ENCODE results near the gene CENPT.

The CENPT gene

DNA sequence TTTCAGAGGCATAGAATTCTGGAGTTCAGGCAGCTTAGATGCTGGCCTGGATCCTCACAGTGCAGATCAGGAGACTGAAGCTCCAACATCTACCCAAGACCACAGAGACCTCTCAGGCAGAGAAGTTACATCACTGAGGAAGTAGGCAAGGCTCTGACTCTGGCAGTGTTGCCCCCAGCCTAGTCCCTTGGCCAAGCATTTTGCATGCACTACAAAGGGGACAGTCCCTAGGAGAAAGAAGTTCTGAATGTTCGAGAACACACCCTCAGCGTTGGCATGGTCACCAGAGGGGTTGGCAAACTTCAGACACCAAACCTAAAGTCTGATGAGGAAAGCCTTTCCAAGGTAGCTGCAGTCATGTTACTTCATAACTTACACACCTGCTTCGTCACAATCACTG lies 43.6 kb downstream of the CENPT start:
- no peak overlapping the region for H3K4me3 ChIP-seq (replicated peaks; ENCODE audit: insufficient read depth, low read length)
- peak in 1 of 2 experiments; percentile 66 for DNase-seq (ENCODE audit: low read depth in 1 of 2, low spot score in 1 of 2)
- no peaks in the 10 kb centered on the region for H3K27me3 ChIP-seq (ENCODE audit: insufficient read depth, poor library complexity, severe bottlenecking)
- TF ChIP-seq SPI1 (IDR thresholded peaks at IDR 0.05; ENCODE audit: borderline replicate concordance, low read depth) (peak; percentile 33; the same call in 1 of the 2 replicates), POLR2AphosphoS5 (IDR thresholded peaks at IDR 0.05; ENCODE audit: low read depth) (no peak)
- peak overlapping the region; percentile 3; the same call in 1 of the 2 replicates for H3K27ac ChIP-seq (replicated peaks)

DNA sequence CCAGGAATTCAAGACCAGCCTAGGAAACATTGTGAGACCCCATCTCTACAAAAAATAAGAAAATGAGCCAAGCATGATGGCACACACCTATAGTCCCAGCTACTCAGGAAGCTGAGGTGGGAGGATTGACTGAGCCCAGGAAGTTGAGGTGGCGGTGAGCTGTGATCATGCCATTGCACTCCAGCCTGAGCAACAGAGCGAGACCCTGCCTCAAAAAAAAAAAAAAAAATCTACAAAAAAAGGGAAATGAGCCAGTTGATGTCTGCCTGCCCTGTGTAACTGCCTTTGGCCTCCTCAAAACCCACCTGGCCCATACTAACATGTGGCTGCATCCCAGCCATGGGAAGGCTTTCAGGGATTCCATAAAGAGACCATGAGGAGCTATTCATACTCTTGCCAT lies 45.6 kb downstream of the CENPT start:
- Histone ChIP-seq H3K27ac (replicated peaks) (no peak overlapping the region), H3K27me3 (ENCODE audit: insufficient read depth, poor library complexity, severe bottlenecking) (no peaks in the 10 kb centered on the region), H3K4me3 (replicated peaks; ENCODE audit: insufficient read depth, low read length) (no peak overlapping the region)
- DNase-seq (ENCODE audit: low read depth in 1 of 2, low spot score in 1 of 2) = no peak
- TF ChIP-seq POLR2AphosphoS5 (IDR thresholded peaks at IDR 0.05; ENCODE audit: low read depth) (no peak), SPI1 (IDR thresholded peaks at IDR 0.05; ENCODE audit: borderline replicate concordance, low read depth) (no peak), CTCF (IDR thresholded peaks at IDR 0.05; ENCODE audit: insufficient read depth, low read length) (no peak), REST (IDR thresholded peaks at IDR 0.05; ENCODE audit: insufficient replicate concordance, low read depth) (no peak), GABPA (IDR thresholded peaks at IDR 0.05; ENCODE audit: low read depth) (no peak)

GRCh38 chr16:67801241-67801640 lies 46.3 kb downstream of the CENPT start:
- no peak overlapping the region for H3K4me3 ChIP-seq (replicated peaks; ENCODE audit: insufficient read depth, low read length)
- TF ChIP-seq POLR2AphosphoS5 (IDR thresholded peaks at IDR 0.05; ENCODE audit: low read depth) (no peak), SPI1 (IDR thresholded peaks at IDR 0.05; ENCODE audit: borderline replicate concordance, low read depth) (no peak), CTCF (IDR thresholded peaks at IDR 0.05; ENCODE audit: insufficient read depth, low read length) (no peak), REST (IDR thresholded peaks at IDR 0.05; ENCODE audit: insufficient replicate concordance, low read depth) (no peak), GABPA (IDR thresholded peaks at IDR 0.05; ENCODE audit: low read depth) (no peak)
- DNase-seq (ENCODE audit: low read depth in 1 of 2, low spot score in 1 of 2) = no peak
- no peak overlapping the region for H3K27ac ChIP-seq (replicated peaks)
- H3K27me3 ChIP-seq (ENCODE audit: insufficient read depth, poor library complexity, severe bottlenecking) = no peaks in the 10 kb centered on the region

DNA sequence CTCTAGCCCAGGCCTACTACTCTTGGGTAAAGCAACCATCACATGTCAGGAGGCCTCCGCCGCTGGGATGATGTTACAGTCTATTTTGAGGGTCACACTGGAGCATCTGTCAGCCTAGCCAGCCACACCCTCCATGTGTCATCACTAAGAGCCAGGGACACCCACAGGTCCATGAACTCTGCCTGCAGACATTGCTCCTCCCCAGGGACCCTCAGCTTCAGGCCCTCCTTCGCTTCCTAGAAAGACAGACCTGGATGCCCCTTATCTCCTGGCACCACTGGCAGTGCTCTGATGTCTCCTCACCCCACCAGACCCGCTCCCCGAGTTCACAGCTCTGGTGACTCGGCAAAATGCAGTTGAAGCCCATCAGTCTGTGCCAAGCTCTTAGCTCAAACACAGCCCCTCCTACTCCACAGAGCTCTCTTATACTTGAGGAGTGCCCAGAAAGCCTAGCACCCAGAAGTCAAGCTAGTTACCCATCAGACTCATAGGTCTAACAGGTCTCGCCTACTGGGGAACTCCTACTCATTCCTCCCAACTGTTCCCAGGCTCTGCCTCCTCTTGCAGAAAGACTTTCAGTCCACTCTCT lies 47.1 kb downstream of the CENPT start:
- DNase-seq (ENCODE audit: low read depth in 1 of 2, low spot score in 1 of 2) = no peak
- Histone ChIP-seq H3K27me3 (ENCODE audit: insufficient read depth, poor library complexity, severe bottlenecking) (no peaks in the 10 kb centered on the region), H3K4me3 (replicated peaks; ENCODE audit: insufficient read depth, low read length) (no peak overlapping the region), H3K27ac (replicated peaks) (no peak overlapping the region)
- no peak for TF ChIP-seq SPI1 (IDR thresholded peaks at IDR 0.05; ENCODE audit: borderline replicate concordance, low read depth)
- TF ChIP-seq GABPA (IDR thresholded peaks at IDR 0.05; ENCODE audit: low read depth) = no peak

Data from HL-60 (cell line).